Measurements from ENCODE around the gene RRM2. TPM values are rescaled to one million over a fixed set of nuclear protein-coding genes. Genes with fewer than 3 reads are reported as not detected.
A peak's percentile ranks its signal among the peaks of the same experiment; 100 is the strongest.

RRM2 gene
- total RNA-seq, 2 experiments from 2014 or later: 546 to 570 TPM

GRCh38 chr2:10135296-10136089 is 13.0 kb downstream of the RRM2 start:
- no peak for DNase-seq
- Mint-ChIP-seq H3K4me1 (peaks cover 30% of the 10 kb centered on the region), H3K27me3 (no peaks in the 10 kb centered on the region), H3K36me3 (ENCODE audit: low read depth) (peaks cover 62% of the 10 kb centered on the region), H3K27ac (peak overlapping the region; percentile 52), H3K9me3 (no peaks in the 10 kb centered on the region), H3K4me3 (no peak overlapping the region)
- ChIA-PET CTCF (interaction anchor here (1.0 to 13.7 kb wide), 4 partner anchors 11 to 300 kb away, joined by 3 to 127 read pairs (median 4); no protein-coding TSS in a partner anchor), POLR2A (interaction anchor here (0.8 to 13.8 kb wide), 10 partner anchors 8 to 313 kb away, joined by 3 to 126 read pairs (median 6); partner anchors contain the start of genes ODC1 and RRM2)

DNA sequence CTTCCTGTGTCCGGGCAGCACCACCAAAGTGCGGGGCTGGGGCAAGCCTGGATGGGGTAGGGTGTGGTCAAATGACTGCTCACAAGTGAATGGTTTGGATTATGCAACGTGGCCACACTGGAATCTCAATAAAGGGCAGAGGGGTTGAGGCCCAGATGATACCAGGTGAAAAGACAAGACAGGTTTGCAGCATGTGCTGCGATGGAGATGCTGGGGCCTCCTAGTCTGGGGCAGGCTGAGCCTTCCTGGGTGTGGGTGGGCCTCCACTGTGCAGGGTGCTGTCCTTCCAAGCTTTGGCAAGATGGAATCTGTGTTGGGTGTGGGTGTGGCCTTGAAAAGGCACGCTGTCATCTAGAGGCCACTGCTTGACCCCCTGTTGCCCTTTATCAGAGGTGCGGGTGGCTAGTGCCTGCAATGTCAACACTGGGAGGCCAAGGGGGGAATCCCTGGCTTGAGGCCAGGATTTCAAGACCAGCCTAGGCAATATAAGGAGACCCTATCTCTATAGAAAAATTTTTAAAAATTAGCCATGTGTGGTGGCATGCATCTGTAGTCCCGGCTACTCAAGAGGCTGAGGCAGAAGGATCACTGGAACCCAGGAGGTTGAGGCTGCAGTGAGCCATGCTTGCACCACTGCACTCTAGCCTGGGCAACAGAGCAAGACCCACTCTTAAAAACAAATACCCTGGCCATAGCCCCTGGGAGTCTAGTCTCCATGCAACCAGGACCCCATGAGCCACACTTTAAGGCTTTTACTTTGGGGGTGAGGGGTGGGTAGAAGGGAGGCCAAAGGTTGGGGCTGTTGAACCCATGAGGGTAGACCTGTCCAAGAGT is 13.8 kb downstream of the RRM2 start:
- H3K36me3 Mint-ChIP-seq (ENCODE audit: low read depth): peaks cover 59% of the 10 kb centered on the region
- H3K9me3 Mint-ChIP-seq: no peaks in the 10 kb centered on the region
- POLR2A ChIA-PET: interaction anchor here (0.9 to 13.8 kb wide), 9 partner anchors 7 to 312 kb away, joined by 3 to 126 read pairs (median 5); partner anchors contain the start of genes ODC1 and RRM2

DNA sequence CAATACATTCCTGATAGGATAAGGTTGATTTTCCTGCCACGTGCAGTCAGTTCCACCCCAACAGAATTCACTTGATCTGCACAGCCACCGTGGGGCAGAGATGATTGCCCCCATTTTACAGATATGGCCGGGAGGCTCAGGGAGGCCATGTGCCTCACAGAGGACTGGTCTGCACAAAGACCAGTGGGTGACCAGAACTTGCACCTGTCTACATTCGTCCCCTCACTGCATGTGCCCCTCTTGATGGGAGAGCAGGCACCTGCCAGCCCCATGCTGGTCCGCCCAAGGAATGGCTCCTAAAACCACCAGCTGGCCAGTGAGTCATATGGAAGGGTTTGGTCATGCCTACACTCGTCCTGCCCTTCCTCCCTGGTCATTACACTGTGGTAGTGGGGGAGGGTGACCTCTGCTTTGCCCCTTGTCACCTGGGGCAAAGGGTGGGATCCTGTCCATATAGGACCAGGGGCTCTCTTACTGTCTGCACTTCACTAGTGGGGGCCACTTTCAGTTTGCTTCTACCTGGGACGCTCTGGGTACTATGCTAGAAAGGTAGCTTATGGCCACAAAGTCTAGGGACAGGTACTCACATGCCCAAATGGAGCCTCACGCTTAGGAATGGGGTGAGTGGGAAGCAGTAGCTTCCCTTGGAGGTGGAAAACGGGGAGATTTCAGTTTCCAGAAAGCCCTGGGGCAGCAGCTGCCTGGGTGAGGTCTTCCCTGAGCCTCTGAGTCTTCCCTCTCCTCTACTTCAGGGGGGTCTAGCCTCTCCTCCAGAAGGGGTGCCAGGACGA is 14.7 kb downstream of the RRM2 start:
- no peaks in the 10 kb centered on the region for H3K9me3 Mint-ChIP-seq
- CTCF ChIA-PET: interaction anchor here (1.1 to 1.2 kb wide), 2 partner anchors 11 to 298 kb away, joined by 3 to 5 read pairs; no protein-coding TSS in a partner anchor
- no peak for DNase-seq
- POLR2A ChIA-PET: interaction anchor here (0.6 to 1.7 kb wide), 9 partner anchors 9 to 311 kb away, joined by 3 to 7 read pairs (median 4); partner anchors contain the start of gene ODC1
- H3K4me1 Mint-ChIP-seq: peaks cover 34% of the 10 kb centered on the region
- no peak overlapping the region for H3K4me3 Mint-ChIP-seq
- peak overlapping the region; percentile 45 for H3K27ac Mint-ChIP-seq
- peaks cover 59% of the 10 kb centered on the region for H3K36me3 Mint-ChIP-seq (ENCODE audit: low read depth)
- no peaks in the 10 kb centered on the region for H3K27me3 Mint-ChIP-seq

More for the DNA sequence above, 13.8 kb downstream of the RRM2 start:
- Mint-ChIP-seq H3K27ac (no peak overlapping the region), H3K4me3 (no peak overlapping the region), H3K27me3 (no peaks in the 10 kb centered on the region), H3K4me1 (peaks cover 31% of the 10 kb centered on the region)
- DNase-seq: no peak
- CTCF ChIA-PET: interaction anchor here (1.0 to 1.9 kb wide), 2 partner anchors 12 to 64 kb away, joined by 3 to 6 read pairs; no protein-coding TSS in a partner anchor

DNA sequence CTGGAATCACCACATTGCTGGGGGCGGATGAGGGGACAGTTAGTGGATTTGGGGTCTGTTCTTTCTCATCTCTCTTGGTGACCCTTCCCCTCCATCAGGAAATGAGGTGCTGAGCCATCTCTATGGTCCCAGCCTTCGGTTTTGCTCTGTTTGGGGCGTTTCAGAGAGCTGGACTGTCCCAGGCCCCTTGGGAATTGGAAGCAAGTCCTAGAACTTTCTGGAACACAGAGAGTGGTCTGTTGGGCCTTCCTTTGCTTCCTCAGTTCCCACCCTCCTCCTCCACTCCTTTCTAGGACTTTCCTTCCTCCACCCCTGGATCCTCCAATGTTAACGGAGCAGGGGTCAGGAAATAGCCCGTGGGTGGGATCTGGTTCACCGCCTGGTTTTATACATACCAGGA is 17.0 kb downstream of the RRM2 start:
- ChIA-PET CTCF (interaction anchor here (1.6 to 6.9 kb wide), 4 partner anchors 14 to 294 kb away, joined by 5 to 78 read pairs (median 27); no protein-coding TSS in a partner anchor), POLR2A (interaction anchor here (1.9 to 8.9 kb wide), 4 partner anchors 10 to 269 kb away, joined by 5 to 126 read pairs (median 12); partner anchors contain the start of gene RRM2)
- H3K9me3 Mint-ChIP-seq: no peaks in the 10 kb centered on the region
- no peak for DNase-seq
- H3K4me3 Mint-ChIP-seq: no peak overlapping the region
- H3K4me1 Mint-ChIP-seq: peaks cover 29% of the 10 kb centered on the region
- no peak overlapping the region for H3K27ac Mint-ChIP-seq
- H3K36me3 Mint-ChIP-seq (ENCODE audit: low read depth): peaks cover 62% of the 10 kb centered on the region
- no peaks in the 10 kb centered on the region for H3K27me3 Mint-ChIP-seq

- CTCF ChIA-PET: interaction anchor here (0.7 to 6.9 kb wide), 10 partner anchors 16 to 342 kb away, joined by 3 to 78 read pairs (median 5); no protein-coding TSS in a partner anchor
- peaks cover 27% of the 10 kb centered on the region for H3K4me1 Mint-ChIP-seq
- POLR2A ChIA-PET: interaction anchor here (1.3 to 8.9 kb wide), 6 partner anchors 12 to 306 kb away, joined by 3 to 126 read pairs (median 6); partner anchors contain the start of genes ODC1 and RRM2
- H3K9me3 Mint-ChIP-seq: no peaks in the 10 kb centered on the region
- peak overlapping the region; percentile 53 for H3K27ac Mint-ChIP-seq
- no peak for DNase-seq
- H3K4me3 Mint-ChIP-seq: no peak overlapping the region
- peaks cover 63% of the 10 kb centered on the region for H3K36me3 Mint-ChIP-seq (ENCODE audit: low read depth)
- H3K27me3 Mint-ChIP-seq: no peaks in the 10 kb centered on the region
These were observed 18.5 kb downstream of the RRM2 start for GRCh38 chr2:10140841-10141610.

- H3K4me3 Mint-ChIP-seq: no peak overlapping the region
- peaks cover 61% of the 10 kb centered on the region for H3K36me3 Mint-ChIP-seq (ENCODE audit: low read depth)
- DNase-seq: peak; percentile 36
- peak overlapping the region; percentile 53 for H3K27ac Mint-ChIP-seq
- no peaks in the 10 kb centered on the region for H3K27me3 Mint-ChIP-seq
- CTCF ChIA-PET: interaction anchor here (0.6 to 6.9 kb wide), 15 partner anchors 8 to 585 kb away, joined by 3 to 78 read pairs (median 4); no protein-coding TSS in a partner anchor
- POLR2A ChIA-PET: interaction anchor here (0.6 to 8.9 kb wide), 6 partner anchors 11 to 305 kb away, joined by 3 to 126 read pairs (median 4); partner anchors contain the start of genes ODC1 and RRM2
- no peaks in the 10 kb centered on the region for H3K9me3 Mint-ChIP-seq
- H3K4me1 Mint-ChIP-seq: peaks cover 27% of the 10 kb centered on the region
These were observed 19.4 kb downstream of the RRM2 start for GRCh38 chr2:10141736-10142639.

DNA sequence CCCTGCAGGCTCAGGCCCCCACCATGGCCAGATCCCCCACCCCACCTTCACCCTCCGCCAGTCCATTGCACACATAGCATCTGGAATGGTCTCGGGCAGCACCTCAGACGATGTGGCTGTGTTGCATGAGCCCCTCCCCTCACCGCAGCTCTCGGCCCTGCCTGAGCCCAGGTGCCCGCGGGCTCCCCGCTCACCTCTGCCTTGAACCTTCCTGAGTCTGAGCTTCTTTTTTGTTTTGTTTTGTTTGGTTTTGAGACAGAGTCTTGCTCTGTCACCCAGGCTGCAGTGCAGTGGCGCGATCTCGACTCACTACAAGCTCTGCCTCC is 20.1 kb downstream of the RRM2 start:
- Mint-ChIP-seq H3K4me1 (peaks cover 27% of the 10 kb centered on the region), H3K27ac (no peak overlapping the region), H3K27me3 (no peaks in the 10 kb centered on the region), H3K9me3 (no peaks in the 10 kb centered on the region), H3K36me3 (ENCODE audit: low read depth) (peaks cover 63% of the 10 kb centered on the region), H3K4me3 (no peak overlapping the region)
- no peak for DNase-seq
- CTCF ChIA-PET: interaction anchor here (0.8 to 6.9 kb wide), 11 partner anchors 8 to 509 kb away, joined by 3 to 78 read pairs (median 5); no protein-coding TSS in a partner anchor
- POLR2A ChIA-PET: interaction anchor here (1.0 to 8.9 kb wide), 4 partner anchors 14 to 305 kb away, joined by 3 to 126 read pairs (median 10); partner anchors contain the start of genes ODC1 and RRM2

- DNase-seq: no peak
- H3K4me3 Mint-ChIP-seq: no peak overlapping the region
- ChIA-PET POLR2A (interaction anchor here (1.2 to 8.9 kb wide), 3 partner anchors 12 to 290 kb away, joined by 3 to 126 read pairs (median 6); partner anchors contain the start of gene RRM2), CTCF (interaction anchor here (1.0 to 6.9 kb wide), 3 partner anchors 264 to 290 kb away, joined by 3 to 78 read pairs (median 48); no protein-coding TSS in a partner anchor)
- peaks cover 33% of the 10 kb centered on the region for H3K4me1 Mint-ChIP-seq
- no peak overlapping the region for H3K27ac Mint-ChIP-seq
- H3K9me3 Mint-ChIP-seq: no peaks in the 10 kb centered on the region
- peaks cover 77% of the 10 kb centered on the region for H3K36me3 Mint-ChIP-seq (ENCODE audit: low read depth)
- no peaks in the 10 kb centered on the region for H3K27me3 Mint-ChIP-seq
These were observed 22.4 kb downstream of the RRM2 start for GRCh38 chr2:10144771-10145518.

DNA sequence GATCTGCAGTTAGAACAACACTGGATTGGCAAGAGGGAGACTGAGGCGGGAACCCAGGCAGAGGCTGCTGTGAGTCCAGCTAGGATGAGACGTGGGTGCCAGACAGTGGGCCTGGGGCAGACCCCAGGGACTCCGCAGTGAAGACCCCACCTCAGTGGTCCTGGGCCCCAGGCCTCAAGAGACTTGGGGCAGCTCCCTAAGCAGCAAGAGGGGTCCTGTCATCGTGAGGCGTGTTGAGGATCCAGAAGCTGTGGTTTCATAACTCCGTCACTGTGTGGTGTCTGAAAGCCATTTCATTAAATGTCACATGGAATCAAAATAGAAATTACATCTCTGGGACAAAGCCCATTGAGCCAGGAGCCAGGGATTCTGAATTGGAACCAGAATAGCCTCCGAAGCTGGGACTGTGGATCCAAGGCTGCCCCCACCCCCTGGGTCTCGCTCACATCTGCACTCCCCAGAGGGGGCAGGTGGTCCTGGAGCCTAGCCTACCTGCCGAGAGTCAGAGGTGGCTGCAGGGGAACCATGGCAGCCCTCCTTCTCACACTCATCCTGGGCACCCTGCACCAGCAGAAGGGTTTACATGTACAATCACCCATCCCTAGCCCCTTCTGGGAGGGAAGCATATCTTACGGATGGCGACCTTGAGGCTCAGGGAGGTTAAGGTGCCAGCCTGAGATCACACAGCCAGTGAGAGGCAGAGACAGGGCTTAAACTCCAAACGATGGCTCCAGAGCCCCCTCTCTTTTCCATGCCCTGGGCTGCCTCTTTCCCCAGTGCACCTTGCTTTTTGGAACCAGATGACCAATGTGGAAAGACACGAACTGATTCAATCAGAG is 23.2 kb downstream of the RRM2 start:
- DNase-seq: no peak
- peaks cover 75% of the 10 kb centered on the region for H3K36me3 Mint-ChIP-seq (ENCODE audit: low read depth)

More for the DNA sequence above, 23.2 kb downstream of the RRM2 start:
- CTCF ChIA-PET: interaction anchor here (1.0 to 6.9 kb wide), 2 partner anchors 263 to 289 kb away, joined by 3 to 78 read pairs; no protein-coding TSS in a partner anchor
- Mint-ChIP-seq H3K9me3 (no peaks in the 10 kb centered on the region), H3K27me3 (no peaks in the 10 kb centered on the region), H3K4me3 (no peak overlapping the region), H3K27ac (no peak overlapping the region), H3K4me1 (peaks cover 30% of the 10 kb centered on the region)
- POLR2A ChIA-PET: interaction anchor here (1.2 to 8.9 kb wide), 3 partner anchors 11 to 289 kb away, joined by 3 to 126 read pairs (median 6); partner anchors contain the start of gene RRM2

Data from activated CD4-positive, alpha-beta memory T cell treated with anti-CD3 and anti-CD28 coated beads, Interleukin-2, amount 10 ng/mL, durations not matched to agents 7 days and 5 days (primary cell).